ENCODE measurements around the gene SLC1A3.

DNA sequence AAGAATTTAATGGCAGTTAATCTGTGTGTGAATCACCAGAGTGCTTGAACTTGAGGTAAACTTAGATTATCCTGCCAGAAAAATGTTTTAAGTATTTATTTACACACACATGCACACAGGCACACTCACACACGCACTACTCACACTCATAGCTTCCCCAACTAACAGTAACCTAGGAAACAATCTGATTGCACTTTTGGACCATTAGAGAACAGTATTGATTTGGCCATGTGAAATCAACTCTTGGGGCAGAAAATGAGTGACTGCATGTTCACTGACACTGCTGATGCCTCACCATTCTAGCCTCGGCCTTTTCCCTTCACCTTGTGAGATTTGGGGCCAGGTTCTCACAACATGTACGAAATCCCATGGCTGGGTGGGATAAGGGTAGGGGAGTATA is 64.1 kb downstream of the SLC1A3 start:
- TF ChIP-seq CEBPB (IDR thresholded peaks at IDR 0.05), result no peak
- no peak for TF ChIP-seq EP300 (IDR thresholded peaks at IDR 0.05; ENCODE audit: borderline replicate concordance)
